Erythroblast (primary cell): ENCODE measurements around the gene SECTM1.
"Not testable (repeated sequence)": the region's sequence is repeated elsewhere in the genome, so short reads cannot be mapped to it uniquely, and the experiment has no call there.

Experiments
- GATA1 ChIP-seq: IDR thresholded peaks from 2 replicates; pipeline ENCODE4 v1.6.1; 2011; ENCODE audit warnings: low read depth, mild to moderate bottlenecking, control low read depth, low read length, moderate library complexity
- POLR2A ChIP-seq: IDR thresholded peaks from 2 replicates; pipeline ENCODE4 v1.6.1; 2011; ENCODE audit warnings: mild to moderate bottlenecking, low read length

DNA sequence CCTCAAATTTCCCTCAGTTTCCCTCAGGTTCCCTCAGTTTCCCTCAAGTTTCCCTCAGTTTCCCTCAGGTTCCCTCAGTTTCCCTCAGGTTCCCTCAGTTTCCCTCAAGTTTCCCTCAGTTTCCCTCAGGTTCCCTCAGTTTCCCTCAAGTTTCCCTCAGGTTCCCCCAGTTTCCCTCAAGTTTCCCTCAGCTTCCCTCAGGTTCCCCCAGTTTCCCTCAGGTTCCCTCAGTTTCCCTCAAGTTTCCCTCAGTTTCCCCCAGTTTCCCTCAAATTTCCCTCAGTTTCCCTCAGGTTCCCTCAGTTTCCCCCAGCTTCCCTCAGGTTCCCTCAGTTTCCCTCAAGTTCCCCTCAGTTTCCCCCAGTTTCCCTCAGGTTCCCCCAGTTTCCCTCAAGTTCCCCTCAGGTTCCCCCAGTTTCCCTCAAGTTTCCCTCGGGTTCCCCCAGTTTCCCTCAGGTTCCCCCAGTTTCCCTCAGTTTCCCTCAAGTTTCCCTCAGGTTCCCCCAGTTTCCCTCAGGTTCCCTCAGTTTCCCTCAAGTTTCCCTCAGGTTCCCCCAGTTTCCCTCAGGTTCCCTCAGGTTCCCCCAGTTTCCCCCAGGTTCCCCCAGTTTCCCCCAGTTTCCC is 26.0 kb upstream of the SECTM1 start:
- TF ChIP-seq POLR2A, GATA1: not testable (repeated sequence)
